ENCODE data around the gene CSH2.
"Not testable (repeated sequence)": the region's sequence is repeated elsewhere in the genome, so short reads cannot be mapped to it uniquely, and the experiment has no call there.

GRCh38 chr17:63896524-63897354 lies 23.3 kb upstream of the CSH2 start, which contains the start of gene CSH1:
- TF ChIP-seq CTCF (IDR thresholded peaks at IDR 0.05; ENCODE audit: low read depth, low read length, poor library complexity, severe bottlenecking); EZH2phosphoT487 (IDR thresholded peaks at IDR 0.05; ENCODE audit: borderline replicate concordance, low read length): not testable (repeated sequence)
